NCI-H446 (cell line): ENCODE measurements around the gene UGT1A9.
"Not testable (repeated sequence)": the region's sequence is repeated elsewhere in the genome, so short reads cannot be mapped to it uniquely, and the experiment has no call there.

Source experiments
- DNase-seq, 2 experiments: peaks; one replicate each; lab custom pipeline; 2025; lab: John Stamatoyannopoulos, UW

The UGT1A9 gene

DNA sequence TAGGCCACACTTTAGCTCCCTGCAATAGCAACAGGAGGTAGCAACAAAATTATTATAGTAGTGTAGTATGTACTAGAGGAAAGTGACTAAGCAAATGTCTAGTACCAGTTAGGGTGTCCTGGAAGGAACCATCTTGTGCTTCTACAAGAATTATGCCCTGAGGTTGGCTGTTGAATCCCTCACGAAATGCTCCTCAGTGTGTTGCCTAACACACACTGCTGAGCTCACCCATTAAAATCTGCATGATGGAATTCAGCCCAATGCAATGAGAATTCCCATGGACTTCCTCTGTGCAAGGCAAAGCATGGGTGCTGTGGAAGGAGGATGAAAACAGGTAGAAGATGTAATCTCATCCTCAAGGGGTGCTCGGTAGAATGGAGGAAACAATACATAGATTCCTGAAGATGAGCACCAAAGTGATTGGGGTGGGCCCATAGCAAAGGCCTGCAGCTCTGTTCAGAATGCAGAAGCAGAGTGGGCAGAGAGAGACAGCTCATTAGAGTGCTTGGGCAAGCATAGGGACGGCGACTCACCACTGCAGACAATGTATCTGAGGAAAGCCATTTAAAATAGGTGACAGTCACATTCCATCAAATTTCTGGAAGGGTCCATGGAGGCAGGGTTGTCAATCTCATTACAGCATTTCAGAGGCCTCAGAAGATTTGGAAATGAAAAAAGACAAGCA lies 8.8 kb downstream of the UGT1A9 start:
- DNase-seq: no peak

DNA sequence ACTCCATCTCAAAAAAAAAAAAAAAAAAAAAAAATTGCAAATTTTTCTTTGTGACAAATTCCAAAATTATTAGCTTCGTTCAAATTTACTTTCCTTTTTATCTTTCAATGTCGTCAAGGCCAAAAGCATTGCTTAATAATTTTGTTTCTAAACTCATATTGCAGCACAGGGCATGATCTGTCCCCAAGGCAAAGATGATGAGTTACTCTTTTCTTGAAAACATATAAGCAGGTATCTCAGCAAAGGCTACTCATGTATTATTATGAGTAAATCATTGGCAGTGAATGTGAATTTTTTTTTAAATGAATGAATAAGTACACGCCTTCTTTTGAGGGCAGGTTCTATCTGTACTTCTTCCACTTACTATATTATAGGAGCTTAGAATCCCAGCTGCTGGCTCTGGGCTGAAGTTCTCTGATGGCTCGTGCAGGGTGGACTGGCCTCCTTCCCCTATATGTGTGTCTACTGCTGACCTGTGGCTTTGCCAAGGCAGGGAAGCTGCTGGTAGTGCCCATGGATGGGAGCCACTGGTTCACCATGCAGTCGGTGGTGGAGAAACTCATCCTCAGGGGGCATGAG lies 9.9 kb downstream of the UGT1A9 start, which contains the start of gene UGT1A7:
Gene UGT1A7 (plus strand): TSS at position 381 of the 579 bp plus-strand sequence. CDS start 37 bp downstream, at position 418.
- DNase-seq: no peak

DNA sequence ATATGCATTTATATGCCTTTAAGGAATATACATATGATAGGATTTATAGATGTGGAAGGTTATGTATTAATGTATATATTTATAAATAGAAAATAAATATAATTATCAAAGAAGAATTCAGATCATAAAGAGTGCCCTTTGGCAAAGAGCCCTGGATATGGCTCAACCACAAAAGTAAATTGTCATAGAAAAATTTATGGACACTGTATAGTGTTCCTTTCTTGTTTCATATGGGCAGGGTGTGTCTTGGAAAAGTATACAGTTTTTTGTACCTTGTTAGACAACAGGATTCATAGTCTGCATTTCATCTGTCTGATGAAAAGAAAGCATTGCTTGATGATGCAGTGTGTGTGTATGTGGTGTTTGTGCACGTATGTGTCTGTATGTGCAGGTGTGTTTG lies 12.9 kb downstream of the UGT1A9 start:
- no peak for DNase-seq

DNA sequence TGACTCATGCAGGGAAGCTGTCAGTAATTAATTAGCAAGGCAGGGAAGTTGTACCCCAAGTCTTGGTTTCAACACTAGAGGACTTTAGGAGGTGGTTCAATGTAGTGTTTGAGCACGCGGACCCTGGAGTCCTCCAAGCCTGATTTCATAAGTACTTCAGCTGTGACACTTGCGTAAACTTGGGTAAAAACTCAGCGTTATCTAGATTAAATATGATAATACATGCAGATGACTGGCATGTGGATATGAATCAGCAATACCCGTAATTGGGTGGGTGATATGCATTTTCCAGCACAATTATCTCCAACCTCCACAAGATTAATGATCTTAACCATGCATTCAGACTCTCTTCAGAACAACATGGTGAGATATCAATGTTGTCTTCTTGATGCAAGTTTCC lies 15.2 kb downstream of the UGT1A9 start:
- DNase-seq: no peak

DNA sequence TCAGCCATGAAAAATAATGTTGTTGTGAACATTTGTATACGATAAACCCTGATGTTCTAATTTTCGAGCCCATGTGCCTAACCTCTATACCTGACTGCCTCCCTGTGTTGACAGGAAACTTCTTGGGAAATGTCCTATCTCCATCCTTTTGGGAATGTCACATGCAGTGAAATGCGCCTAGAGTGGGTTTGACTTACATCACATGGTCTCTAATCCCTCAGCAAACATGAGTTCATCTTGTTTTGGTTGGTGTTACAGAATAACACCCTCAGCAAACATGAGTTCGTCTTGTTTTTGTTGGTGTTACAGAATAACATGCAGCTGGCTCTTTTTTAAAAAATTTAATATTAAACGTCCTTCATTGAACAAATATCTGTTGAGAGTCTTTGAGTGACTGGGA lies 16.6 kb downstream of the UGT1A9 start:
- DNase-seq: no peak

DNA sequence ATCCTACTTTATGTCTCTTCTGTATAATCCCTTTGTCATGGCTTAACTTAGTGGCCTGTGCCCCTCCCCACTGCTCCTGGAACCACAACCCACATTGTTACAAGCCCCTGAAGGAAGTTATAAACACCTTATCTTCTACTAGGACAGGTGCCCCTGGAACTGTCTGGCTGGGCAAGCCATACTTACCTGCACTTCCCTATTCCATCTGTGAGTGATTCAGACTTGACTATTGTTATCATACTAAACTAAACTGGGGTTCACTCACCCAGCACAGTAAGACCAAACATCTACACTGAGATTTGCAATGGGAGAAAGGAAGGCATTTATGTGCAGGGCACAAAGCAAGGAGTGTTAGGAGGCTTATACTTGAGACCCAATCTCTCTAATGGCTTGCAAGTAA lies 17.3 kb downstream of the UGT1A9 start:
- DNase-seq: no peak

DNA sequence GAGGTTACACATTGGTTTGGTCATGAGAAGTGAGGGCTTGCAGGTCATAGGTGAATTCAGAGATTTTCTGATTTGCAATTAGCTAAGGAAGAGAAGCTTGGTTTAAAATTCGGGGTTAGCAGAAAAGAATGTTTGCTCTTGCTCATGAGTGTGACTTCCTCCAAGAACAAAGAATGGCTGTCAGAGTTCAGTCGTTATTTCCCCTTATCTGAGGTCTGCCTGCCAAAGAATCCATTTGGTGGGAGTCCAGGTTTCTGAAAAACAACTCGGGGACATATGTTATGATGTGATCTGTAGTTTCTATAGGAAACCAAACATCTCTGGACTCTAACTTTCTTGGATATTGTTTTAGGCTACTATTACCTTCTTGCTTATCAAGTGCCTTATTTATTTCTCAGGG lies 17.8 kb downstream of the UGT1A9 start:
- DNase-seq: no peak

DNA sequence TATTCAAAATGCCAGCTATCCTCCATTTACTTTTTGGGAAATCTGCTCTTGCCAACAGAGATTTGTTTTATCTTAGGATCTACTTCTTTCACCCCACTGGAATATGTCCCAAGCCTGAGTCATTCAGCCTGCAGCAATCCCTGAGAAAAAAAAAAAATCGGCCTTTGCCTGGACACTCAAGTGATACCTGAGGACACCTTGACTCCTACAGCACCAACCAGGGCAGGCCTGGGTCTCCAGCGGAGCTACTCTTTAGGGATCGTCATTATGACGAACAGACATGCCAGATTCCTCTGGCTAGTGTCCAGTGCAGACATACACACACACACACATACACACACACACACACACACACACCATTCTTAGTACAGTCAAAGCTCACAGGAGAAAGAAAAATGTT lies 18.7 kb downstream of the UGT1A9 start:
- no peak for DNase-seq

DNA sequence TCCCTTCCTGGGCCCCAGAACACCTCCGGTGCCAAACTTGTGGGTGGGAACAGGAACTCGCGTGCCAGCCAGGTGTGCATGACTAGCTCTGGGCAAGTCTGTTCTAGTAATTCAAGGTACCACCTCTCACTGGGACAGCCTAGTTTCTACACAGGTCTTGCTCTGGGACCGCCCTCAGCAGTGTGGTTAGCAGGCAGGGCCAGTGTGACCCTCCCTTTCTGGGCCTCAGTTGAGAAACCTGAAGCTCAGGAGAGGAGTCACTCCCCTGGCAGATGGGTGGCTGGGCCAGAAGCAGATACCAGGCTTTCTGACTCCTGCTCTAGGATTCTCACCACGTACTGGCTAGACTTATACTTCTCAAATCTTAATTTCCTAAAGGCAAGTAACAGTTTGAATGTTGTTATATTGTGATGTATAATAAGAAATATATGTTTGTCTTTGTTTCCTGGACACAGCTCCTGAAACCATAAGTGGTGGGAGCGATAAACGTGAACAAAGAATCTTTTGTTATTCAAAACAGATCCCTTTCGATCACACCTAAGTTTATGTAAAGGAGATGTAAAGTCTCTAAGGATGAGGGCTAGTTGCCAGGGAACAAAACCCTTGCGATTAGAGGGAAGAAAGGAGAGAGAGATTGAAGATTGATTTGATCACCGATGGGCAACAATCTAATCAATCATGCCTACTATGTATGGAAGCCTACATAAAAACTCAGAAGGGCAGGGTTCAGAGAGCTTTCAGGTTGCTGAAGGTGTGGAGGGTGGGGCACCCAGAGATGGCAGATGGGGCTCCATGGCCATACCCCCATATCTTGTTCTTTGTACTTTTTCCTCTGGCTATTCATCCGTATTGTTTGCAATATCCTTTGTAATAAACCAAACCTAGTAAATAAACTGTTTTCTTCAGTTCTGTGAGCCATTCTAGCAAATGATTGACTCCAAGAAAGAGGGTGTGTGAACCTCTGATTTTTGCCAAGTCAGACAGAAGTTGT lies 20.0 kb downstream of the UGT1A9 start:
- no peak for DNase-seq

DNA sequence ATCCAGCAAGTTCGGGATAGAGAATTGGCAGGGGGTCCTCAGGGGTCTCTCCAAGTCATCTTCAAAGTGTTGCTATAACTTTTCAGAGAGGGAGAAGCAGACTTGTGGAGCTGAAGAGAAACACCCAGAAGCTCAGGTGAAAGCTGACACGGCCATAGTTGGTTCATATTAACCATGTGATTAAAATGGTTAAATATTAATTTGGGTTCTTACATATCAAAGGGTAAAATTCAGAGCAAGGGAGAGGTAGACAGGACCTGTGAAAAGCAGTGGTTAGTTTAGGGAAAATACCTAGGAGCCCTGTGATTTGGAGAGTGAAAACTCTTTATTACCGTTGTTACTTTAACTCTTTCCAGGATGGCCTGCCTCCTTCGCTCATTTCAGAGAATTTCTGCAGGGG lies 20.9 kb downstream of the UGT1A9 start, which contains the start of gene UGT1A6:
Gene UGT1A6 (plus strand): TSS at position 243 of the 400 bp plus-strand sequence. CDS start 115 bp downstream, at position 358.
- no peak for DNase-seq

DNA sequence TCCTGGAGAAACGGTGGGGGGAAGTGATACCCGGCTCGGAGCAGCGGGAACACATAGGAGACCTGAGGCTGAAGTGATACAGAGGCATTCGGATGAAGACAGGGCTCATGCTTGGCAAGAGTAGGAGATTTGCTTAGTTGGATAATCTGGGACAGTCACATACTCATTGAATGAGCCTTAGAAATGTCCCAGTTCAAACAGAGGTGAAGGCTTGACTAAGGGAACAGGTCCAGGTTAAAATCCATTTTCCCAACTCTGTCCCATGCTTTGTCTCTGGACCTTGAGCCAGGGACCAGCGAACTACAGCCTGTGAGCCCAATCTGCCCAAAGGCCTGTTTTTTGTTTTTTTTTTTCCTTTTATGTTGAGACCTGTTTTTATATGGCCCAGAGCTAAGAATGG lies 22.3 kb downstream of the UGT1A9 start:
- no peak for DNase-seq

DNA sequence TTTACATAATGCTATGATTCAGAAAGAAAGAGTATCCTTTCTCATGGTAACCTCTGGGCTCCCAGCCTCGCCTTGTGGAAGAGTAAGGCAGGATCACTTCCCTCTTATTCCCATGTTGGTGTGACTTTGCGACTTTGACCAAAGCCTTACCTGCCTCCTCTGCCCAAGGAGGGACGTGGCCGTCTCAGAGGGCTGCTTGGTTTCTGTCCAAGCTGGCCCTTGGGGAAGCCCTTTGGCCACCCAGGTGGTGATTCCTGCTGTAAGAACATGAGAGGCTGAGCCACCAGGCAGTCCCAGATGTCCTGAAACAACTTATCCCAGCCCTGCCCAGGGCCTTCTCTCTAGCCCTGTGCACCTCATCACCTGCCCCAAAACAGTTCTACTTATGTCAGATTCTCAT lies 27.0 kb downstream of the UGT1A9 start:
- no peak for DNase-seq

DNA sequence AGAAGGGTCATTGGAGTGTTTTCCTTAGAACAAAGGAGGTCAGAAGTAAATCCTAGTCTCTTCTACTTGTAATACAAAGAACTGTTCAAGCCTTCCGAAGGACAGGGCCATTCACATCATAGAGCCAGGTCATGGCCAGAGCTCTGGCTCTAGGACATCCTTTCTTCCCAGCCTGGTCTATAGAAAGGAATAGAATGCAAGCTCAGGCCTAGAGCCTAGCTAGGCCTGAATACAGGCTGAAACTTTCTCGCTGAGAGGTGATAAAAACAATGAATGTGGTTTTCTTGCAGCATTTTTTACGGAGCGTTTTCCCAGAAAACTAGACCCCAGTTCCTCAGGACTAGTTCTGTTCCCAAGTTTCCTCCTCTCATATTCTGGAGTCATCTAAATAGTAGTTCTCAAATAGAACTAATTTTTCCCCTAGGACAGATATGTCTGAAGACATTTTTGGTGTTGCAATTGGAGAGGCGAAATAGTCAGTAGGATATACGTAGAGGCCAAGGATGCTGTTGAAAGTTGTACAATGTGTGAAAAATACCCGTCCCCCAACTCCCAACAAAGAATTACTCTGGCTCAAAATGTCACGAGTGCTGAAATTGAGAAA lies 27.8 kb downstream of the UGT1A9 start:
- no peak for DNase-seq

DNA sequence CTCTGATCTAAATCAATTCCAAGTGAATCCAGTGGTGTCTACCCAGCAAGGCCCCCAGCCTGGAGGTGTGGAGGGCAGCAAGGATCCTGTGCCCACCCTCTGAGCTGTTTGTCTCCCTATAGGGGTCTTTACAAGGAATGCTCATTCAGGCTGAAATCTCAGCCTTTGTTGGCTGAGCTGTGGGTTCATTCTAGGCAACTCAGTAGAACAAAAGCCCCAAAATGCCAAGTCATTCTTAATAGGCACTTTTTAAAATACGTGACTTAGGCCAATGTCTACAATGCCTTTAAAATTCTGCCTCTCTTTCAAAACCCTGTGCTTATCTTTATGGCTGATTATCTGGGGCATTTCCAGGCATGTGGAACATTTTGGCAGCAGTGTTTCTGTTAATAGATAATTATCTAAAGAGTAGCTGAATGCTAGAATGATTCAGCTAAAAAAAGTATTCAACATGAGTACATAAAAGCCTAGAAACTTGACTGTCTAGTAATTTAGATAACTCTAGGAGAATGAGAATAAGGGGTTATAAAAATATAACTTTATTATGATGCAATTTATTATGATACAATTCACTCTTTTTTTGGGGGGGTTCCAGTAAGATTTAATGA lies 28.4 kb downstream of the UGT1A9 start:
- DNase-seq: no peak

DNA sequence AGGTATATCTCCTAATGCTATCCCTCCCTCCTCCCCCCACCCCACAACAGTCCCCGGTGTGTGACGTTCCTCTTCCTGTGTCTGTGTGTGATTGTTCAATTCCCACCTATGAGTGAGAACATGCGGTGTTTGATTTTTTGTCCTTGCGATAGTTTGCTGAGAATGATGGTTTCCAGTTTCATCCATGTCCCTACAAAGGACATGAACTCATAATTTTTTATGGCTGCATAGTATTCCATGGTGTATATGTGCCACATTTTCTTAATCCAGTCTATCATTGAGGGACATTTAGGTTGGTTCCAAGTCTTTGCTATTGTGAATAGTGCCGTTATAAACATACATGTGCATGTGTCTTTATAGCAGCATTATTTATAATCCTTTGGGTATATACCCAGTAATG lies 29.1 kb downstream of the UGT1A9 start:
- not testable (repeated sequence) for DNase-seq

DNA sequence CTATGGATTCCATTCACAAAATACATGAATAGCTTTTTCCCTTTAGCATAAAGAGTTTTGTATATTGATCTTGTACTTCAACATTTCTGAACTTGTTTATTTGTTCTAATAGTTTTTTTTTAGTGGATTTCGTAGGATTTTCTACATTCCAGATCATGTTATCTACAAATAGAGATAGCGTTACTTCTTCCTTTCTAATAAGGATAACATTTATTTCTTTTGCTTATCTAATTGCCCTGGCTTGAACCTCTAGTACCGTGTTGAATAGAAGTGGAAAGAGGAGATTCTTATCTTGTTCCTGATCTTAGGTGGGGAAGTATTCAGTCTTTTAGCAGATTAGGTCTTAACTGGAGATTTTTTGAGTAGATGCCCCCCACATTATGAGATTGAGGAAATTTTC lies 30.5 kb downstream of the UGT1A9 start:
- DNase-seq: no peak

DNA sequence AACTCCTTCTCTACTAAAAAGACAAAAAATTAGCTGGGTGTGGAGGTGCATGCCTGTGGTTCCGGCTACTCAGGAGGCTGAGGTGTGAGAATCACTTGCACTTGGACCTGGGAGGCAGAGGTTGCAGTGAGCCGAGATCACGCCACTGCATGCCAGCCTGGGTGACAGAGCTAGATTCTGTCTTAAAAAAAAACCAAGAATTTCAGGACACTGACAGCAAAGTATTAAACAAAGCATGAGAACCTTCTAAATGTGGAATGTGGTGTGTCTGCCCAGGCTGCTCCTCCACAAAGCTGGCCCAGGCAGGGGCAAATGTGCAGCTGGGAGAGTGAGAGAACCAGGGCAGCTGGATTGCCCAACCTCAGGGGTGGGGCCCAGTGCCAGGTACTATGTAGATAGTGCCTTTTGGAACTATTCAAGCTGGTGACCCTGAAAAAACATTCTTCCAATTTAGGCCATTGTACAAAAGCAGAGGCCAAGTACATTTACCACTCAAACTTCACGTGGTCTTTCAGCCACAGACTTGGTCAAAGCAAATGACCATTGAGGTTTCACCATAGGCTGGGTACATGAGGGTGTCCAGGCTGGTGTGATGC lies 34.3 kb downstream of the UGT1A9 start:
- DNase-seq: no peak

DNA sequence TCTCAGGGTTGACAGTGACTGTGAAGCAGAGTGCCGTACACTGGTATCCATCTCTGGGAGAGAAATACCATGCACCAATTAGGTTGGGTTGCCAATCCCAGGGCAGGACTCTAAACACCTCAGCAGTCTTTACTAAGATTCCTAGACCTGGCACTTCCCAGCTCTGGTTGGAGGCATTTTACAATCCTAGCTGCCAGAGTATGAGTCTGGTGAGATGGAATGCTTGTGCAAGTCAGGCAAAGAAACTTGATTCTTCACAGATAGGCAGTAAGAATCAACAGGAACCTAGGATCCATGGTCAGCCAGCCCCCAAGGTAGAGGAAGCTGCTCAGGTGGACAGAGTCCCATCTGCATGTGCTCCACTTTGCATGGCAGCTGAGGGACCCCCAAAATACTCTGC lies 35.0 kb downstream of the UGT1A9 start:
- DNase-seq: no peak

DNA sequence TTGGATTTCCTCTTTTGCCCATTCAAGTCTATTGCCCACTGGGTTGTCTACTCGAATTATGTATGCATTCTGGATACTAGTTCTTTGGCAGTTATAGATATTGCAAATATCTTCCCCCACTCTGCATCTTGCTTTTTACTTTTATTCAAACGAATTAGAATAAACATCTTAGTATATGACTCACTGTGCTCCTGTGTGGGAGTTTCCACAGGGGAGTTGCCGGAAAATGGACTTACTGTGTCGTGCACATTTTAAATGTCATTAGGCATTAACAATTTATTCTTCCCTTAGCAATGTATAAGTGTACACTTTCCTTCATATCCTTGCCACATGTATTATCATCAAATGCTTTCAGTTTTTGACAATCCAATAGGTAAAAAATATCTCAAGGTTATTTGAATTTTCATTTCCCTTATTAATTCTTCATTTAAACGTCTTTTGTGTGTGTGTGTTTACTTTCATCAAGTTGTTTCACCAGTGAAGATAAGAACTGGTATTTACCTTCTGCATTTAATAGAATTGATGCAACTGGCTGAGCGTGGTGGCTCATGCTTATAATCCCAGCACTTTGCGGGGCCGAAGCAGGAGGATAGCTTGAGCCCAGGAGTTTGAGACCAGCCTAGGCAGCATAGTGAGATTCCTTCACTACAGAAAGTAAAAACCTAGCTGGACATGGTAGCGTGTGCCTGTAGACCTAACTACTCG lies 36.4 kb downstream of the UGT1A9 start:
- DNase-seq: no peak

DNA sequence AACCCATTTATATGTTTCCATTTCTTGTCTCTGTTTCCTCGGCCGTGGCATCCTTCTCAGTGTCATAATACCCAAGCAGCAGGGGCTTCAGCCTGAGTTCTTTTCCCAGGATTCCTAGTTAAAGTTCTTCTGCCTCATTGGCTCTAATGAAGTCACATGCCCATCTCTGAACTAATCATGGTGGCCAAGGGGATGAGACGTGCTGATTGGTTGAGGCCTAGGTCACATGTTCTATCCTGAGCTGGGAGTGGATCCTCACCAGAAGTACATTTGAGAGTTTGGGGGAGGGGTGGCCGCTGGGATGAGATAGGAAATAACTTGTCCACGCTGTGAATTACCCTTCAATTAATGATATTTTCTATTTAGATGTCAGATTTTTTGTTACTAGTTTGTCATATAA lies 37.2 kb downstream of the UGT1A9 start:
- DNase-seq: peak in 1 of 2 experiments; percentile 46
